Prostate gland (tissue), 2 donors: ENCODE data around the gene APOBEC3B. TPM values are rescaled to one million over a fixed set of nuclear protein-coding genes. Genes with fewer than 3 reads are reported as not detected.

Source experiments
- DNase-seq: peaks from one replicate; pipeline ENCODE4 v3.0.0-alpha.2; 2019; ENCODE audit warnings: low spot score
- H3K27ac ChIP-seq, 2 donors: fragments of 200-600 bp; sonication (generic); 2 replicates each; pipeline ENCODE4 v1.5.1; 2017 to 2019
- H3K27me3 ChIP-seq: fragments of 200-600 bp; sonication (generic); replicated peaks from 2 replicates; pipeline ENCODE4 v1.5.1; 2019; ENCODE audit not compliant: insufficient read depth
- H3K36me3 ChIP-seq, 2 donors: fragments of 200-600 bp; sonication (generic); 1 replicate in 1 of 2; 2 replicates in 1 of 2; pipeline versions ENCODE4 v1.5.1 to v1.8.1; 2017 to 2019
- H3K4me1 ChIP-seq: fragments of 200-600 bp; sonication (generic); replicated peaks from 2 replicates; pipeline ENCODE4 v1.5.1; 2019
- H3K4me3 ChIP-seq, 2 donors: fragments of 200-600 bp; sonication (generic); 2 replicates each; pipeline ENCODE4 v1.5.1; 2017 to 2019
- H3K9me3 ChIP-seq: fragments of 200-600 bp; sonication (generic); 2 replicates; pipeline ENCODE4 v1.5.1; 2017
- POLR2A ChIP-seq: fragments of 450-650 bp; IDR thresholded peaks from one replicate; pipeline ENCODE4 v1.6.1; 2016; ENCODE audit warnings: antibody characterized with exemption, mild to moderate bottlenecking
- POLR2AphosphoS5 ChIP-seq: sonication (generic); formaldehyde crosslinking; IDR thresholded peaks from one replicate; pipeline ENCODE4 v1.6.1; 2017; ENCODE audit warnings: antibody characterized with exemption
- WGBS: methylation state at CpG from one replicate; pipeline ENCODE4 v1.1.5; 2018; 5-methylcytosine and 5-hydroxymethylcytosine counted together
- intact Hi-C: fragments of 100-400 bp; cut with DNase I; formaldehyde crosslinking; loops from one replicate; pipeline ENCODE4 v1.14.2; 2022
- total RNA-seq, 2 donors: library from RNA; depleted of rRNA; stranded (reverse); fragments of >200 nt; gene quantifications; one replicate each; pipeline ENCODE4 v1.1.0, GENCODE V29; 2016
- TF ChIP-seq, protein P1 (sequence below), 4 experiments: fragments of 200-600 bp in 2 of 4; fragments of 450-650 bp in 2 of 4; sonication (generic) in 2 of 4; IDR thresholded peaks; 1 replicate in 3 of 4; 2 replicates in 1 of 4; pipeline ENCODE4 v1.5.1; 2016 to 2019; ENCODE audit warnings: antibody characterized with exemption in 4 of 4, mild to moderate bottlenecking in 2 of 4, moderate library complexity in 2 of 4

Gene APOBEC3B
- total RNA-seq, 2 donors from 2014 or later: 0.91 to 1.5 TPM

DNA sequence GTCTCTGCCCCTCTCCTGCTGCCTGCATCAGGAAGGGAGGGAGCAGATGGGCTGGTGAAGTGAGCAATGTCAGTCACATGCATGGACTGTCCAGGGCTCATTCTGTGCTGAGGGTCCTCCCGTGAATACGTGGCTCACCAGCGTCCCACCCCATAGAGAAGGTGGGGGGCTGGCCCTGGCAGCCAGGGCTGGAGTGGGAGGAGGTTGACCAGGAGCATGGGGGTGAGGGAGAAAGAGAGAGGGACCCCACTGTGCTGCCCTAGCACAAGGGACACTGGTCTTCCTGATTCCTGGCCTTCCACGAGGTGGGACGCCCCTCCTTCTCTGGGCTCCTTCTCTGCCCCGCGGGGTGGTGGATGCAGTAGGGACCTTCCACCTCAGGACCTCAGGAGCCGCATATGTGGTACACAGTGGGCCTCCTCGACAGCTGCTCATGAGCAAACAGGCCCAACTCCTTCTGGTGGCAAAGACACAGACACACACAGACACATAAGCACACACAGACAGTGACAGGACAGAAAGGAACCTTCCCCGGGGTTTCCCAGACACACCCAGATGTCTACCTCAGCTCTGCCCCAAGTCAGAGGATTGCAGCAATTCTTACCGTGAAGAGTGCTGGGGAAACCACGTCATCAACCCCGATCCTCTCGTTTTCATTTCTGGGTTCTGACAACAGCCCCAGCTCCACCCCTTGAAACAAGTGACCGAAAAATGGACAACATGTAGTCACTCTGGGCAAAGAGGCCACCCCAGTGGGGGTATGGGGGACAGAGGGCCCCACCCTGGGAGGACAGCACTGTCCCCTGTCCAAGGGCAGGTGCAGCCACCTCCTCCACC is 28.4 kb upstream of the APOBEC3B start:
- WGBS: 62% methylated on average over 15 of the region's 15 CpGs
- TF ChIP-seq POLR2AphosphoS5 (no peak), POLR2A (no peak)
- TF ChIP-seq, protein P1, sequence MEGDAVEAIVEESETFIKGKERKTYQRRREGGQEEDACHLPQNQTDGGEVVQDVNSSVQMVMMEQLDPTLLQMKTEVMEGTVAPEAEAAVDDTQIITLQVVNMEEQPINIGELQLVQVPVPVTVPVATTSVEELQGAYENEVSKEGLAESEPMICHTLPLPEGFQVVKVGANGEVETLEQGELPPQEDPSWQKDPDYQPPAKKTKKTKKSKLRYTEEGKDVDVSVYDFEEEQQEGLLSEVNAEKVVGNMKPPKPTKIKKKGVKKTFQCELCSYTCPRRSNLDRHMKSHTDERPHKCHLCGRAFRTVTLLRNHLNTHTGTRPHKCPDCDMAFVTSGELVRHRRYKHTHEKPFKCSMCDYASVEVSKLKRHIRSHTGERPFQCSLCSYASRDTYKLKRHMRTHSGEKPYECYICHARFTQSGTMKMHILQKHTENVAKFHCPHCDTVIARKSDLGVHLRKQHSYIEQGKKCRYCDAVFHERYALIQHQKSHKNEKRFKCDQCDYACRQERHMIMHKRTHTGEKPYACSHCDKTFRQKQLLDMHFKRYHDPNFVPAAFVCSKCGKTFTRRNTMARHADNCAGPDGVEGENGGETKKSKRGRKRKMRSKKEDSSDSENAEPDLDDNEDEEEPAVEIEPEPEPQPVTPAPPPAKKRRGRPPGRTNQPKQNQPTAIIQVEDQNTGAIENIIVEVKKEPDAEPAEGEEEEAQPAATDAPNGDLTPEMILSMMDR (IDR thresholded peaks at IDR 0.05): no peak
- Histone ChIP-seq H3K9me3 (no peaks in the 10 kb centered on the region), H3K27me3 (no peaks in the 10 kb centered on the region), H3K4me1 (no peaks in the 10 kb centered on the region), H3K36me3 (no peaks in the 10 kb centered on the region), H3K4me3 (no peak overlapping the region), H3K27ac (no peak overlapping the region)
- intact Hi-C loops: no loop called here
- DNase-seq: no peak

DNA sequence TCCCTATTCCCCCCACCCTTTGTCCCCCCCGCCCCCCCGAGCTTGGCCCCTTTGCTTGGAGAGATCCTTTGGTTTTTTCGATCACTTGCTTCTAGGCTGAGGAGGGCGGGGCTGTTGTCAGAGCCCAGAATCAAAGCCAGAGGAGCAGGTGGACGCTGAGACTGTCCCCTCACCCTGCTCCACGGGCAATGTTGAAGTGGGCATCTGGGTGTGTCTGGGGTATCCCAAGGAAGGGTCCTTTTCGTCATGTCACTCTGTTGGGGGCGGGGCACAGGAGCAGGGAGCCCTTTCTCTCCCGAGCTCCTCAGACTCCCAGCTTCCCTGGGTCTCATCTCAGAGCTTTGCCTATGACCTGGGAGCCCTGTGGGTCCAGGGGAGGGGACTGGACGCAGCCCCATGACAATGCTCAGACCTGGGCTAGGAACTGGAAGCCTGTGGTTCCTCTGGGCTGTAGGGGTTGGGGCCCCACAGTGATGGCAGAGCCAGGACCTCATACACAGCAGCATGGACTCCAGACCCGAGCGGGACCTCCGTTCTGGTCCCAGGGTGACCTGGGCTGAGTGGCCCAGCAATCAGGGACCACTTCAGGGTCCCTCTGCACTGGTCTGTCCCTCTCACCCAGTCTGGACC is 27.6 kb upstream of the APOBEC3B start:
- Histone ChIP-seq H3K4me1 (no peaks in the 10 kb centered on the region), H3K4me3 (no peak overlapping the region), H3K27me3 (no peaks in the 10 kb centered on the region), H3K9me3 (no peaks in the 10 kb centered on the region), H3K36me3 (no peaks in the 10 kb centered on the region), H3K27ac (no peak overlapping the region)
- no peak for DNase-seq
- whole genome bisulfite sequencing: 69% methylated on average over 13 of the region's 13 CpGs
- intact Hi-C loops: no loop called here
- no peak for TF ChIP-seq POLR2AphosphoS5
- no peak for TF ChIP-seq POLR2A
- TF ChIP-seq, protein P1 (IDR thresholded peaks at IDR 0.05): no peak

DNA sequence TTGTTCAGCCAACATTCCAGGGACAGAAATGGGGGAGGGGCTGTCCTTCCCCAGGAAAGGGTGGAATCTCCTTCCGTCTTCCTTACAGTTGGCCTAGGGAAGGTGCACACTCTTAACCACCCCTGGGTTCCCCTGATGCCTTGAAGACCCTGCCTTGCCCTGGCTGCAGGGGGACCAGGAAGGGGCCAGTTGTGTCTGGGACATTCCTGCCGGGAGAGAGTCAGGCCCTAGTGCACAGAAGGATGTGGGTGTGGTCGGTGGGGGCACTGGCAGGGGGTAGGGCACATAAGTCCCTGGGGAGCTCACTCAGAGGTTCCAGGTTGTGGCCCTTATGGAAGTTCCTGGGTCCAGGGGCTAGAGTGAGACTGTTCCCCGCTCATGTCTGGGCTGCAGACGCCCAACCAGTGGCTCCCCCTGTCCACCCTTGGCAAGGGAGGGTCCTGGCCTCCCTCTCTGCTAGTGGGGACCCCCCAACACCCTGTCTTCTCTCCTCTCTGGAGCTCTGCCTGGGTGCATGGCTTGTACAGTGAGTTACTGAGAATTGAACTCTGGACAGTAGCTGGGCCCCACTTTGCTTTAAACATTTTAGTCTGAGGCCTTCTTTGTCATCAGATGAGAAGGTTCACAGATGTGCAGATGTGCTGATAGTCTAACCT is 26.8 kb upstream of the APOBEC3B start:
- no peaks in the 10 kb centered on the region for H3K27me3 ChIP-seq
- H3K9me3 ChIP-seq: no peaks in the 10 kb centered on the region
- H3K27ac ChIP-seq: no peak overlapping the region
- intact Hi-C loops: no loop called here
- TF ChIP-seq, protein P1 (IDR thresholded peaks at IDR 0.05): no peak
- TF ChIP-seq POLR2AphosphoS5 (no peak), POLR2A (no peak)
- no peak for DNase-seq
- 67% methylated on average over 5 of the region's 5 CpGs for WGBS
- no peaks in the 10 kb centered on the region for H3K4me1 ChIP-seq
- H3K4me3 ChIP-seq: no peak overlapping the region
- no peaks in the 10 kb centered on the region for H3K36me3 ChIP-seq

DNA sequence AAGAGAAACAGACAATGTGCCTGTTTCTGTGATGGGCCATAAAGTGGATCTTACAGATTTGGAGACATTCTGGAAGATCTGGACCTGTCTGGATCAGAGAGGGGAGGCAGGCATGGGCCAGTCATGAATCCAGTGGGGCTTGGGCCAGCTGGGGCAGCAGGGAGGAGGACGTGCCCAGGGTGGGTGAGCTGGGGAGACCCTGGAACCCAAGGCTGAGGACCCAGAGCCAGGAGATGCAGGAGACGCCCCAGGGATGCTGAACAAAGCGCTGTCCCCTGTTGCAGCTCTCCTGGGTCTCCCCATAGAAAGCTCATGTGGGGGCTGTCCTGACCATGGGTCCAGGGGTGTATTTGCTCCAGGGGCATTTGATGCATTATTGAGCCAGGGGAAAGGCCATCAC is 26.2 kb upstream of the APOBEC3B start:
- 97% methylated on average over 3 of the region's 3 CpGs for WGBS
- Histone ChIP-seq H3K9me3 (no peaks in the 10 kb centered on the region), H3K27me3 (no peaks in the 10 kb centered on the region), H3K27ac (no peak overlapping the region), H3K4me3 (no peak overlapping the region), H3K4me1 (no peaks in the 10 kb centered on the region), H3K36me3 (no peaks in the 10 kb centered on the region)
- intact Hi-C loops: no loop called here
- TF ChIP-seq, protein P1 (IDR thresholded peaks at IDR 0.05): no peak
- TF ChIP-seq POLR2AphosphoS5 (no peak), POLR2A (no peak)
- DNase-seq: no peak
